ENCODE results near the gene CRTC2.
A peak's percentile ranks its signal among the peaks of the same experiment; 100 is the strongest.

The CRTC2 gene

GRCh38 chr1:153968972-153969371, 10.6 kb upstream of the CRTC2 start:
- no peak for TF ChIP-seq CTCF (IDR thresholded peaks at IDR 0.05; ENCODE audit: borderline replicate concordance, insufficient read depth, low read depth, low read length)
- H3K4me3 ChIP-seq (ENCODE audit: low read depth, low read length), result peak overlapping the region; percentile 39

- H3K4me3 ChIP-seq (ENCODE audit: low read depth, low read length), result peak overlapping the region; percentile 39
- TF ChIP-seq CTCF (IDR thresholded peaks at IDR 0.05; ENCODE audit: borderline replicate concordance, insufficient read depth, low read depth, low read length), result no peak
Measured at GRCh38 chr1:153968408-153968807, 10.0 kb upstream of the CRTC2 start.

- no peak for TF ChIP-seq CTCF (IDR thresholded peaks at IDR 0.05; ENCODE audit: borderline replicate concordance, insufficient read depth, low read depth, low read length)
- H3K4me3 ChIP-seq (ENCODE audit: low read depth, low read length), result peak overlapping the region; percentile 39
Measured at GRCh38 chr1:153968000-153968363, 9.6 kb upstream of the CRTC2 start.

- H3K4me3 ChIP-seq (ENCODE audit: low read depth, low read length), result peak within 1 kb of the TSS; percentile 58
- TF ChIP-seq CTCF (IDR thresholded peaks at IDR 0.05; ENCODE audit: borderline replicate concordance, insufficient read depth, low read depth, low read length), result peak; percentile 43; the same call in 1 of the 2 replicates
Measured at GRCh38 chr1:153967107-153967999, 8.9 kb upstream of the CRTC2 start, which contains the start of gene CREB3L4. Gene CREB3L4 (plus strand): TSS chr1:153967902. CDS start chr1:153968526, 624 bp downstream.

GRCh38 chr1:153963850-153964331, 5.5 kb upstream of the CRTC2 start:
- TF ChIP-seq CTCF (IDR thresholded peaks at IDR 0.05; ENCODE audit: borderline replicate concordance, insufficient read depth, low read depth, low read length), result no peak
- peak overlapping the region; percentile 83 for H3K4me3 ChIP-seq (ENCODE audit: low read depth, low read length)

GRCh38 chr1:153963030-153963849, 4.8 kb upstream of the CRTC2 start, which contains the start of gene SLC39A1:
Gene SLC39A1 (minus strand): TSS chr1:153963537. CDS start chr1:153962715, 822 bp downstream.
- peak within 1 kb of the TSS; percentile 83 for H3K4me3 ChIP-seq (ENCODE audit: low read depth, low read length)
- TF ChIP-seq CTCF (IDR thresholded peaks at IDR 0.05; ENCODE audit: borderline replicate concordance, insufficient read depth, low read depth, low read length), result no peak
